ENCODE measurements around the gene PPT2. TPM values are rescaled to one million over a fixed set of nuclear protein-coding genes. Genes with fewer than 3 reads are reported as not detected.
A peak's percentile ranks its signal among the peaks of the same experiment; 100 is the strongest.

Gene PPT2
- total RNA-seq, 1 experiment from 2014 or later: 46.3 TPM

- no peak overlapping the region for H3K9ac ChIP-seq (ENCODE audit: extremely low read depth, insufficient read length, low read length)
- no peak overlapping the region for H3T11ph ChIP-seq (ENCODE audit: low read length)
- no peak overlapping the region for H2BK5ac ChIP-seq (ENCODE audit: insufficient read length, low read length)
- H3K14ac ChIP-seq (ENCODE audit: insufficient read depth, low read length): peak overlapping the region; percentile 40; the same call in 1 of the 2 replicates
- H3K18ac ChIP-seq (ENCODE audit: insufficient read length, low read depth, low read length): no peak overlapping the region
- H2BK20ac ChIP-seq (ENCODE audit: low read depth, low read length, poor library complexity, severe bottlenecking): no peak overlapping the region
- no peak overlapping the region for H4K91ac ChIP-seq (ENCODE audit: insufficient read length, low read depth, low read length)
- no peaks in the 10 kb centered on the region for H3K23me2 ChIP-seq (ENCODE audit: insufficient read length, low read depth, low read length, poor library complexity, severe bottlenecking)
- Mint-ChIP-seq H3K4me3 (no peak overlapping the region; a peak in 1 of 5 replicates), H3K36me3 (ENCODE audit: insufficient read depth in 1 of 3, low read depth in 3 of 3) (peaks cover 2 to 3% (median 2%) of the 10 kb centered on the region in 3 experiments; a peak in 3 of 7 replicates), H3K27me3 (ENCODE audit: low read depth) (peaks cover 38% of the 10 kb centered on the region), H3K9me3 (no peaks in the 10 kb centered on the region), H3K27ac (peak overlapping the region in 1 of 3 experiments; percentile 90; a peak in 2 of 7 replicates), H3K4me1 (peaks cover 20 to 24% of the 10 kb centered on the region in 2 experiments)
- no CpG with 5 or more reads among the region's 6 CpGs for WGBS (ENCODE audit: extremely low coverage, insufficient read length, low lambda C conversion rate)
- H3K4ac ChIP-seq (ENCODE audit: low read depth, low read length): no peak overlapping the region
- H4K20me1 ChIP-seq (ENCODE audit: control insufficient read depth, insufficient read depth, insufficient read length): no peaks in the 10 kb centered on the region
- TF ChIP-seq CTCF (conservative IDR thresholded peaks at IDR 0.05): no peak
- H3K23ac ChIP-seq (ENCODE audit: insufficient read length, low read depth, low read length): no peak overlapping the region
- no peak overlapping the region for H2BK15ac ChIP-seq (ENCODE audit: low read depth, low read length)
- no peak overlapping the region for H3K56ac ChIP-seq (ENCODE audit: insufficient read length, low read depth, low read length)
- H3K4me1 ChIP-seq (ENCODE audit: insufficient read depth, low read length): no peaks in the 10 kb centered on the region; the same call in 1 of the 2 replicates
- no peaks in the 10 kb centered on the region for H3K79me2 ChIP-seq (ENCODE audit: insufficient read depth, low read length)
- H2AK5ac ChIP-seq (ENCODE audit: insufficient read length, low read length): no peak overlapping the region
- H3K9me3 ChIP-seq (ENCODE audit: control insufficient read depth, low read depth, low read length): no peaks in the 10 kb centered on the region
- H2BK120ac ChIP-seq (ENCODE audit: low read depth, low read length, poor library complexity, severe bottlenecking): no peak overlapping the region
- no peak overlapping the region for H3K27ac ChIP-seq (ENCODE audit: insufficient read length, low read depth, low read length)
- H3K27me3 ChIP-seq (ENCODE audit: insufficient read depth, low read length): no peaks in the 10 kb centered on the region; the same call in 1 of the 2 replicates
- no peak overlapping the region for H2AFZ ChIP-seq (ENCODE audit: low read length)
- DNase-seq: no peak
- no peaks in the 10 kb centered on the region for H3K79me1 ChIP-seq (ENCODE audit: insufficient read depth, low read depth, low read length, poor library complexity, severe bottlenecking)
- no peak overlapping the region for H2BK12ac ChIP-seq (ENCODE audit: insufficient read length, low read depth, low read length)
- no peak overlapping the region for H4K5ac ChIP-seq (ENCODE audit: insufficient read length, low read depth, low read length)
- H3K4me2 ChIP-seq (ENCODE audit: insufficient read depth, insufficient read length, low read length): no peak overlapping the region
- no peak overlapping the region for H4K8ac ChIP-seq (replicated peaks; ENCODE audit: insufficient read length, low read depth, low read length)
These were observed 44.2 kb upstream of the PPT2 start for GRCh38 chr6:32109765-32110160.
